Globus pallidus (tissue), 1 donor: ENCODE results near the gene TSPAN7.

Experiments
- DNase-seq: peaks from one replicate; pipeline ENCODE4 v3.0.0-alpha.2; 2015; ENCODE audit warnings: low spot score

TSPAN7 gene

GRCh38 chrX:38595801-38596200 is 34.5 kb downstream of the TSPAN7 start:
- DNase-seq: no peak

DNA sequence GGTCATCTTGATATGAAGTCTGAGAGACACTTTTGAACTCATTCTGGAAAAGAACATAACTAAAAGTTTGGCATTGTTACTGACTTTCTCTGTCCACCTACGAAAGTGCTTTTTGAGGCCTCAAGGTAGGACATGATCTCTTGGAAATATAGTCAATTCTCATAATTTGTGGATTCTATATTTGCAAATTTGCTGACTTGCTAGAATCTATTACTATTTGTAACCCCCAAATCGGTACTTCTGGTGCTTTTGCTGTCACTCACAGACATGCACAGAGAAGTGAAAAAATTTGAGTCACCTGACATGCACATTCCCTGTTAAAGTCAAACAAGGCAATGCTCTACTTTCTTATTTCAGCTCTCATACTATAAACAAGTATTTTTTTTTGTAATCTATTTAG is 35.6 kb downstream of the TSPAN7 start:
- DNase-seq: no peak

DNA sequence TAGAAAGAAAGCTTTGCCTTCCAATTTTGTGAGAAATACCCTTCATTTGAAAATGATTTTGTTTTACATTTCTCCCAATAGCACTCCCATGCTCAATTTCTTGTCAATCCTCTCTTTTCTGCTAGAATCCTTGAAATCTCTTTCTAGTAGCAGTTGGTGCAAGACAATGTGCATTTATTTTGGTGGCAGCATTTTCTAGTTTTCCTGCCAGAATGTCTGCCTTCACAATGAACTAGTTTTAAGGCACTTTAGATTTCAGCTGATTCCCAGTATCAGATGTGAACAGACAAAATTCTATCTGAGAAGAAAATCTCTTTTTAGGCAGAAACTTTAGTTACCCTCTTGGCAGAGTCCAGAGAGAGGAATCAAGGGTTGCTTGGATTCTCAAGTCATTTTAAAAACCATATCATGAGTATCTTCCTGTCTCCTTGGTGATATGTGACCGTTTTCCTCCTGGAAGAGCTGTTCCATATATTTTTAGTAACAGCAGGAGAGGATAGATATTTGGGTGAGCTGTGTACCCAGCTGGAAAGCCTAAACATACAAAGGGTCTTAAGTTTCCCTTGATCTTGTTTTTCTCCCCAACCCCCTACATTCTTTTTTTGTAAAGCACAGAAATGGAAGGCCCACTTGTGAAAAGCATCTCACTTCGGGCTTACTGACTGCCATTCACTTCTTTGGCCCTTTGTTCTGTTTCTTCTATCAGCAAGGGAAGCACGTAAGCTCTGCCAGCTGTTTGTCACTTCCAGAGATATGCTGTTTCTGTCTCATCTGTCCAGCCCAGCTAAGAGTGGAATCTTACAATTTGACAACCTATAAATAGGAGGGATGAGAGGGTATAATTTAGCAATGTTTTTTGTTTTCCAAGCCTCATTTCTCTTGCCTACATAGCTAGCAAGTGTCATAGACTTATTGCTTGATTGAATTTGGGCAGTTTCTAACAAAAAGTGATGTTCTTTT is 38.7 kb downstream of the TSPAN7 start:
- DNase-seq: peak; percentile 45

DNA sequence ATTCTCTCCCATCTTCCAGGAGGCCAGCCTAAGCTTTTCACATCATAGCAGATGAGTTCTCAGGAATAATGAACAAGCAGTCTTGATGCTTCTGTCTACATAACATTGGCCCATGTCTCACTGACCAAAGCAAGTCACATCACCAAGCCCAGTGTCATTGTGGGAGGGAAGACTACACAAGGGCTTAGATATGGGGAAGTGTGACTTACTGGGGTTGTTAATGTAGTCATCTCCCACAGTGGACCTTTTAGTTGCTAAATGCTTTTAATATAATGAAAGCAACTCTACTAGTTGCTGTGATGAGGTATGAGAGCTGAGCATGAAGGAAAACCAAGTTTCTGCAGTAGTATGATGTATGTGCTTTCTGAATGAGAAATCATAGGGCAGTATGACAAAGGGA is 40.5 kb downstream of the TSPAN7 start:
- no peak for DNase-seq

DNA sequence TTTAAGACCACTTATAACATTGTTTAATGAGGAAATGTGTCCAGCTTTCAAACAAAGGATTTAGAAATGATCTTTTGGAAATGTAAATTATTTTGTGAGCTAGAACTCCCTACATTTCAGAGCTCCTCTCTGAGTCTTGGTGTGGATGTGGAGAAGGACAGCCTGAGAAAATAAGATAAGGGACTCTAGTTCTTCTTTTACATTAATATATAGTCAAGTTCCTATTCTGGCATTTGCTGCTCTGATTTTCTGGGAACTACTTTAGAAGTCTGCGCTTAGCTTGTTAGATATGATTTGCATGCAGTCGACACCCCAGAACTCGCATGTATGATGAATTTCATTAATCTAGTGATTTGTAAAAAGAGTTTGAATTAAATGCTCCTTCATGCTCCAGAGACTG is 45.5 kb downstream of the TSPAN7 start:
- no peak for DNase-seq

DNA sequence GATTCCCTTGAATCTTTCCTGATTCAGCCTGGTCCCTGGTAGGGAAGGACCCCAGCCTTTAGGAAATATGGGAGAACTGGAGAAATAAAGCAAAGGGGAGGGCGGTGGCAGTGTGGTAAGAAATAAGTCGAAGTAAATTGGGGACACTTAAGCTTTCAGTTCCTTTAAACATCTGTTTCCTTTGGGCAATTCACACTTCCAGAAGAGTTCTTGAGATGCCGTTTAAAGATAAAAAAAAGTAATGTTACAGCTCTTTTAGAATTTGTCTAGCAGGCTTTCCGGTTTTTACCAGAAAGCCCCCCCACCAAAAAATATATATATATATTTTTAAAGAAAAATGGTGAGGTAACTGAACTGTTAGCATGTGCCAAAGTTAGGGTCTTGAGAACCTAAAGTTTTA is 46.6 kb downstream of the TSPAN7 start:
- no peak for DNase-seq

- DNase-seq: no peak
These were observed 49.5 kb downstream of the TSPAN7 start for GRCh38 chrX:38610849-38611248.

DNA sequence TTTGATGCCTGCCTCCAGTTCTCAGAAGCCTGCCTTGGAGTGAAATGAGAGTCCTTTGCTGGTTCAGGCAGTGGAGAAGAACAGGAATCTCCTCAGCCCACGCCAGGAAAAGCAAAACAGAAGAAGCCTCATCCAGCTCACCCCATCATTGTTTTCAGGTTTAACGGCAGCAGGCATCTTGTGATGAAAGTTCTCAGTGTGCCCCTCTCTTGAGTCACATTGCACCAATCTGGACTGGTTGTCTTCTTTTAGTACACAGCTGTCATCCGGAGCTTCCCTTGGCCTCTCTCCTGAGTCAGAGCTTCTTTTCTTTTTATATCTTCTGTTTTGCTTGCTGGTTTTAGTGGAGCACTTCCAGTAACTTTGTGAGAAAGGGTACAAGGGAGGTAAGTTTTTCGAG is 50.9 kb downstream of the TSPAN7 start:
- no peak for DNase-seq

- no peak for DNase-seq
These were observed 53.1 kb downstream of the TSPAN7 start for GRCh38 chrX:38614485-38614884.

DNA sequence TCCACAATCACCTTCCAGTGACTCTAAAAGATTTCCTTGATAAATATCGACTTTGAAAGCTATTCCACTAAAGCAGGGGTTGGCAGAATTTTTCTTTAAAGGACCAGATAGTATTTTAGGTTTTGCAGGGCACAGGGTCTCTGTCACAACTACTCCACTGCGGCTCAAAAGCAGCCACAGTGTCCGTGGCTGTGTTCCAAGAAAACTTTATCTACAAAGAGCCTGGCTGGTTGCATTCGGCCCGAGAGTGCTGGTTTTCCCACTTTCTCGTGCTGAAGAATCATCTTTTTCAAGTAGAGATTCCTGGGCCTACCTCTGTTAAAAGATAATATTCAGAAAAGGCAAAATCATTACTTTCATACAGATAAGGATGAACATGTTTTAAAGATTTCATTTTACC is 55.6 kb downstream of the TSPAN7 start:
- DNase-seq: no peak

DNA sequence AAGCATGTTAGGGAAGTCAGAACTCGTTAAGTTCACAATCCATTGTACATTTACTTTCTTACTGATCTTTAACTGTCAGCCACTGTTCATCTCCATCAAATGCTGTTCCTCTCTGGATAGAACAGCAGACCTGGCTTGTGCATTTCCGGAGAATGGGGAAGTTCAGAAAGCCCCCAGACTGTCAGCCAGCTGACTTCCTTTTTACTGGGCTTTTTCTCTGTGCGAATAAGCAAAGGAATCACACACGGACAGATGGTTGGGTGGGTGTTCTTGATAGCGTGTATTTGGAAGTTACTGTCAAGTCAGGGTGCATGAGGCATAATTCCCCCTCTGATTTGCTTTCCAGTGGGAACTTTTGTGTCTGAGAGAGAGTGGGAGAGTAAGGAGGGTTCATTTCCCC is 56.8 kb downstream of the TSPAN7 start:
- no peak for DNase-seq

GRCh38 chrX:38620623-38621022 is 59.3 kb downstream of the TSPAN7 start:
- DNase-seq: no peak

DNA sequence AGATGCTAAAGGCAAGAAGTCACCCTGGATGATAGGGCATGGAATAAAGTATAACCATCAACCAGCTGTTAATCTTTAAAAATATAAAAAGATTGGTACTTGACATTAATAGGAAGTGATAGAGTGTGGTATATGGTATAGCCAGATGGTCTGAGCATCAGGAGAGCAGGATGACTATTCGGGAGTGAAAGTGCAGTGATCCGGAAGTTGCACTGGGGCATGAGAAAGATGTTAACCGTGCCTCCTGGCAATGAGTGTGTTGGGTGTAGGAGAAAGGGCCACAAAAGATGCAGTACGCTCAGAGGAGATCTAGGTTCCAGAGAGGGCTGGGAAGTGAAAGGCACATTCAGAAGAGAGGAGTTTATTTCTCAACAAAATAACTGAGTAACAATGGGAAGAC is 65.0 kb downstream of the TSPAN7 start:
- no peak for DNase-seq

- no peak for DNase-seq
These were observed 66.3 kb downstream of the TSPAN7 start for GRCh38 chrX:38627683-38628082.

DNA sequence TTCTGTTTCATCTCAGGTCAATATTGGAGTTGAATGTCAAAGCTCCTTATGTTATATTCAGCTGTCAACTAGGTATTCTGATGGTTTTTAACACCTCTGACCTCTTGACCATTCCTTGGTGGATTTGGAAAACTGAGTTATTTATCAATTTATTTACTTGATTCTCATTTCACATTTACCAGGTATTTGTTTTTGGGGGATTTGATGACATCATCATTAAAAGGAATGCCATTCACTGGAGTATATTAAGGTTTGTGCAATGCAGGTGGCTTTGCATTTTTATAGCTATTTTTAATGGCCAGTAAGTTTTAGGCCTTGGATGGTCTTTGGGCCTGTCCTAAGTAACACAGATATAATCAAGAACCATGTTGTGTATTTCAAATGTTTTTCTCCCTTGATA is 67.2 kb downstream of the TSPAN7 start:
- DNase-seq: no peak

DNA sequence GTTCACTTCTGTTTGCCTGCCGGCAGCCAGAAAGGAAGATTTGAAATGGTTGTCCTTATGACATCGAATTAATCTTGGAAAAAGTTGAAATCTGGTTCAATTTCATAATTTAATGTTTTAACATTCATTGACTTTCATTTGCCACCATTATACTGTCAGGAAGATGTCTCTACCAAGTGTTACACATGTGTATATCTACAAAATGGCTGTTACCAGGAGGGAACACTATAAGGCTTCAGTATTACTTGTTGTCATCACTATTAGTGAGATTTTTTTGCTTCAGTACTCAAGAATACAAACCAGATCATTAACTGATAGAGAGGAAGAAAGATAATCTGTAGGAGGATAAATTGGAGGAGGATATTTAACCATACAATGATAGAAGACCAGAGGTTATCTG is 71.2 kb downstream of the TSPAN7 start:
- DNase-seq: no peak

- no peak for DNase-seq
These were observed 73.3 kb downstream of the TSPAN7 start for GRCh38 chrX:38634665-38635064.

GRCh38 chrX:38636949-38637819 is 75.8 kb downstream of the TSPAN7 start:
- no peak for DNase-seq

DNA sequence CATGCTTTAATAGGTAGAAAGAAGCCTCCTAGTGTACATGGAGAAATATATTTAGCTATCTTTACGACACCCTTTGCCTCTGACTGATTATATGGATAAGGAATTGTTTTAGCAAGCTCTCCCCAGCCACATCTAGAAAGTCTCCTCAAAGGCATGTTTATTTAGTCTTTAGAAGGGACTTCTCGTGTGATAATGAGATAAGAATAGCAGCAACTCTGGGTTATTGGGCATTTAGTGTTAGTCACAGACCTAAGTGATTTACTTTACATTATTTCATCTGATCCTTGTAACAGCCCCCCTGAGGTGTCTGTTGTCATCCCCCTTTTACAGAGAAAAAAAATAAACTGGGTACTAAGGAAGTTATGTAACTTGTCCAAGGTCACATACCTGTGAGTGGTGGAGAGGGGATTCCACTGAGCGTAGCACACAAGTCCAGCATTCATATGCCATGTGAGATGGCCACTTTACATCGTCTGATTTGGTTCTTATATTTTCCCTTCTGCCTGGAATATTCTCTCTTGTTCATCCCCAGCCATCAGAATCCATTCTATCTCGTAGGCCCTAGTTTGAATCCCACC is 77.7 kb downstream of the TSPAN7 start:
- no peak for DNase-seq

- no peak for DNase-seq
These were observed 78.4 kb downstream of the TSPAN7 start for GRCh38 chrX:38639730-38640129.

- no peak for DNase-seq
These were observed 79.9 kb downstream of the TSPAN7 start for GRCh38 chrX:38641197-38641596.

DNA sequence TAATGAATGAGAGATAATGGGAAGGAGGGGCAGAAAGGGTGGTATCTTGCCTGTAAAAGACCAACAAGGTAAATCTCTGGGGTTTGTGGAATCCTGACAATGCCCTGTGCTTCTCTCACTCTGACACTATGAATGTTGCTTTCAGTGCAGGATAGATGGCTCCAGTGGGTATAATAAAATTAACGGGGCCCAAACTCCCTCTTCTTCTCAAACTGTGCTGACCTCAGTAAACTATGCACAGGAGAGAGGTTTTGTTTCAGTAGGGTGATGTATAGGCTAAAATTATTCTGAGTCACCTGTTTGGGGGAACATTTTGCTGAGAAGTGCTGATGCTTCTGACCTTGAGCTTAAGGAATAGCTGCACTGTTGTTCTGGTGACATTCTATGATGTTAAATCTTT is 82.6 kb downstream of the TSPAN7 start:
- no peak for DNase-seq

DNA sequence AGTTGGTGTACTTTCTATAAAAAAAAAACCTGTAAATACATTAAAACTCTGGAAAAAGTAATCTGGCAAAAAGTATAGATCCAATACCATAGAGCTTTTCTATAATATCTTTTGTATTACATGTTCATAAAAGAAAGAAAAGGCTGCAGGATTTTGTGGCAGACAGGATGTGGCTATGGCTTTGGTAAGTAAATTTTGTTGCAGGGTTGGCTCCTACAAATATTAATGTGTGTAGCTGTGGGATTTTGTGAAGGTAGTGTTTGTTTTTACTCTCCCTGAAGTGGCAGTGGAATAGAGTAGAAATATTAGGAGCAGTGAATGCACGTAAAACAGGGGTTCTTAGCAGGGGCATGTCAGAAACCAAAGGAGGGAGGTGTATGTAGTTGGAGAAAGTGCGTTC is 84.8 kb downstream of the TSPAN7 start:
- no peak for DNase-seq
